SH-SY5Y (cell line): ENCODE measurements around the gene SUV39H2.

Source experiments
- GATA2 ChIP-seq: IDR thresholded peaks from 2 replicates; pipeline ENCODE4 v1.6.1; 2011; ENCODE audit warnings: mild to moderate bottlenecking, low read depth, low read length
- GATA3 ChIP-seq: IDR thresholded peaks from 2 replicates; pipeline ENCODE4 v1.6.1; 2011; ENCODE audit warnings: low read depth, mild to moderate bottlenecking, low read length, moderate library complexity

The SUV39H2 gene

GRCh38 chr10:14953424-14954000 is 74.8 kb downstream of the SUV39H2 start:
- TF ChIP-seq GATA3 (no peak), GATA2 (no peak)
